ENCODE measurements around the gene DCAKD. TPM values are rescaled to one million over a fixed set of nuclear protein-coding genes. Genes with fewer than 3 reads are reported as not detected.

DCAKD gene
- total RNA-seq, 4 donors from 2014 or later, result 9.4 to 144 (median 27.4) TPM

GRCh38 chr17:44990994-44991393 is 60.4 kb downstream of the DCAKD start:
- TF ChIP-seq POLR2AphosphoS5 (IDR thresholded peaks at IDR 0.05), result no peak
- TF ChIP-seq CTCF (IDR thresholded peaks at IDR 0.05), result no peak
- no peak for TF ChIP-seq POLR2A (IDR thresholded peaks at IDR 0.05)
- intact Hi-C loops (cut with DNase I; ENCODE audit: low total_unique reads), result no loop called here
- Histone ChIP-seq H3K36me3 (no peaks in the 10 kb centered on the region), H3K27ac (no peak overlapping the region), H3K4me3 (no peak overlapping the region), H3K4me1 (peaks cover 0 to 10% (median 6%) of the 10 kb centered on the region in 4 donors), H3K9me3 (no peaks in the 10 kb centered on the region), H3K27me3 (peaks cover 33% of the 10 kb centered on the region)
- WGBS, 2 donors (ENCODE audit: low coverage in 1 of 2), result 75 to 83% methylated on average over 3 to 10 of the region's 10 CpGs
- DNase-seq, result no peak
- in situ Hi-C loops (cut with MboI; ENCODE audit: low pct_ligation_motif_present in 1 of 4, low pct_unique_long_range_greater_than_20kb in 1 of 4, low sequenced_read_pairs in 3 of 4), result no loop called here

- H3K27ac ChIP-seq, result no peak overlapping the region
- H3K9me3 ChIP-seq, result no peaks in the 10 kb centered on the region
- DNase-seq, result no peak
- no peak overlapping the region for H3K4me3 ChIP-seq
- TF ChIP-seq POLR2A (IDR thresholded peaks at IDR 0.05), result no peak
- no peak for TF ChIP-seq CTCF (IDR thresholded peaks at IDR 0.05)
- peaks cover 0 to 10% (median 6%) of the 10 kb centered on the region in 4 donors for H3K4me1 ChIP-seq
- in situ Hi-C loops (cut with MboI; ENCODE audit: low pct_ligation_motif_present in 1 of 4, low pct_unique_long_range_greater_than_20kb in 1 of 4, low sequenced_read_pairs in 3 of 4), result no loop called here
- no peaks in the 10 kb centered on the region for H3K36me3 ChIP-seq
- H3K27me3 ChIP-seq, result peaks cover 39% of the 10 kb centered on the region
- intact Hi-C loops (cut with DNase I; ENCODE audit: low total_unique reads), result no loop called here
- 76 to 77% methylated on average over 3 to 17 of the region's 17 CpGs for WGBS, 2 donors (ENCODE audit: low coverage in 1 of 2)
These were observed 61.8 kb downstream of the DCAKD start for GRCh38 chr17:44989552-44990138.

- peaks cover 0 to 10% (median 6%) of the 10 kb centered on the region in 4 donors for H3K4me1 ChIP-seq
- H3K36me3 ChIP-seq, result no peaks in the 10 kb centered on the region
- in situ Hi-C loops (cut with MboI; ENCODE audit: low pct_ligation_motif_present in 1 of 4, low pct_unique_long_range_greater_than_20kb in 1 of 4, low sequenced_read_pairs in 3 of 4) (no loop called here), intact Hi-C loops (cut with DNase I; ENCODE audit: low total_unique reads) (no loop called here)
- no peak for DNase-seq
- H3K4me3 ChIP-seq, result no peak overlapping the region
- peaks cover 39% of the 10 kb centered on the region for H3K27me3 ChIP-seq
- H3K9me3 ChIP-seq, result no peaks in the 10 kb centered on the region
- no peak overlapping the region for H3K27ac ChIP-seq
- TF ChIP-seq POLR2A (IDR thresholded peaks at IDR 0.05), result no peak
- TF ChIP-seq CTCF (IDR thresholded peaks at IDR 0.05), result no peak
- no peak for TF ChIP-seq POLR2AphosphoS5 (IDR thresholded peaks at IDR 0.05)
- TF ChIP-seq EP300 (IDR thresholded peaks at IDR 0.05; ENCODE audit: low read depth), result no peak
- 69 to 80% methylated on average over 1 to 34 of the region's 34 CpGs for WGBS, 2 donors (ENCODE audit: low coverage in 1 of 2)
These were observed 63.1 kb downstream of the DCAKD start for GRCh38 chr17:44988044-44988942.

- Histone ChIP-seq H3K27me3 (peaks cover 34% of the 10 kb centered on the region), H3K9me3 (no peaks in the 10 kb centered on the region), H3K4me1 (peaks cover 6 to 34% (median 17%) of the 10 kb centered on the region in 4 donors), H3K36me3 (no peaks in the 10 kb centered on the region), H3K4me3 (no peak overlapping the region), H3K27ac (no peak overlapping the region)
- intact Hi-C loops (cut with DNase I; ENCODE audit: low total_unique reads) (no loop called here), in situ Hi-C loops (cut with MboI; ENCODE audit: low pct_ligation_motif_present in 1 of 4, low pct_unique_long_range_greater_than_20kb in 1 of 4, low sequenced_read_pairs in 3 of 4) (no loop called here)
- 92% methylated on average over 4 of the region's 4 CpGs; no CpG with 5 or more reads in 1 of the 2 donors for WGBS, 2 donors (ENCODE audit: low coverage in 1 of 2)
- TF ChIP-seq EP300 (IDR thresholded peaks at IDR 0.05; ENCODE audit: low read depth), result no peak
- no peak for TF ChIP-seq POLR2AphosphoS5 (IDR thresholded peaks at IDR 0.05)
- TF ChIP-seq POLR2A (IDR thresholded peaks at IDR 0.05), result no peak
- TF ChIP-seq CTCF (IDR thresholded peaks at IDR 0.05), result no peak
- DNase-seq, result no peak
These were observed 67.9 kb downstream of the DCAKD start for GRCh38 chr17:44983563-44983962.
